Smooth muscle cell (in vitro differentiated cells): ENCODE data around the gene ELF4. TPM values are rescaled to one million over a fixed set of nuclear protein-coding genes. Genes with fewer than 3 reads are reported as not detected.

ENCODE experiments used
- DNase-seq: peaks from one replicate; lab custom pipeline; 2025; ENCODE audit not compliant: unreplicated experiment; lab: John Stamatoyannopoulos, UW
- H2AFZ ChIP-seq: fragments of 200-600 bp; sonication (generic); 2 replicates; pipeline ENCODE4 v1.6.0; 2016; ENCODE audit warnings: antibody characterized with exemption, low read depth, mild to moderate bottlenecking
- H3F3A ChIP-seq: fragments of 200-600 bp; sonication (generic); 2 replicates; pipeline ENCODE4 v1.6.0; 2017; ENCODE audit warnings: antibody characterized with exemption, low read depth
- H3K27ac ChIP-seq: fragments of 200-600 bp; sonication (generic); 2 replicates; pipeline ENCODE4 v1.5.1; 2016; ENCODE audit warnings: low read depth, mild to moderate bottlenecking
- H3K27me3 ChIP-seq: fragments of 200-600 bp; sonication (generic); 2 replicates; pipeline ENCODE4 v1.6.1; 2016; ENCODE audit warnings: low read depth, mild to moderate bottlenecking
- H3K36me3 ChIP-seq: fragments of 200-600 bp; sonication (generic); 2 replicates; pipeline ENCODE4 v1.5.1; 2016; ENCODE audit warnings: low read depth
- H3K4me1 ChIP-seq: fragments of 200-600 bp; sonication (generic); 2 replicates; pipeline ENCODE4 v1.5.1; 2016; ENCODE audit warnings: low read depth
- H3K4me2 ChIP-seq: fragments of 200-600 bp; sonication (generic); 2 replicates; pipeline ENCODE4 v1.6.0; 2016; ENCODE audit warnings: mild to moderate bottlenecking
- H3K4me3 ChIP-seq: fragments of 200-600 bp; sonication (generic); 2 replicates; pipeline ENCODE4 v1.5.1; 2016; ENCODE audit warnings: mild to moderate bottlenecking
- H3K79me2 ChIP-seq: fragments of 200-600 bp; sonication (generic); 2 replicates; pipeline ENCODE4 v1.6.0; 2016; ENCODE audit warnings: low read depth, mild to moderate bottlenecking
- H3K9ac ChIP-seq: fragments of 200-600 bp; sonication (generic); 2 replicates; pipeline ENCODE4 v1.6.0; 2016; ENCODE audit warnings: low read depth
- H3K9me3 ChIP-seq: fragments of 200-600 bp; sonication (generic); replicated peaks from 2 replicates; pipeline ENCODE4 v1.5.1; 2016; ENCODE audit warnings: low read depth
- H4K20me1 ChIP-seq: fragments of 200-600 bp; sonication (generic); 2 replicates; pipeline ENCODE4 v1.6.0; 2016; ENCODE audit warnings: low read depth
- WGBS: methylation state at CpG from one replicate; pipeline ENCODE4 v1.1.7; 2016; ENCODE audit warnings: low lambda C conversion rate; 5-methylcytosine and 5-hydroxymethylcytosine counted together
- polyA plus RNA-seq: library from polyadenylated mRNA; unstranded; fragments of >200 nt; fragmentation: Nextera tagmentation; extraction: Ambion mirVana; gene quantifications from 2 replicates; pipeline ENCODE4 v1.2.1, GENCODE V29; 2016
- total RNA-seq: library from RNA; depleted of rRNA; stranded (reverse); fragments of >200 nt; gene quantifications from 2 replicates; pipeline ENCODE4 v1.2.3, GENCODE V29; 2014
- TF ChIP-seq, protein P1 (sequence below): fragments of 200-600 bp; sonication (generic); IDR thresholded peaks from 2 replicates; pipeline ENCODE4 v1.5.1; 2017; ENCODE audit warnings: borderline replicate concordance, mild to moderate bottlenecking, antibody characterized with exemption; ENCODE audit not compliant: insufficient read depth, poor library complexity, severe bottlenecking

ELF4 gene
- total and polyA plus RNA-seq, 2 experiments from 2014 or later: 12.0 to 12.6 TPM

- Histone ChIP-seq H3F3A (no peaks in the 10 kb centered on the region), H3K27ac (no peak overlapping the region), H3K9me3 (no peaks in the 10 kb centered on the region), H3K4me2 (no peak overlapping the region), H3K9ac (no peak overlapping the region), H3K4me3 (no peak overlapping the region), H3K4me1 (no peaks in the 10 kb centered on the region), H2AFZ (no peak overlapping the region), H4K20me1 (no peaks in the 10 kb centered on the region), H3K36me3 (no peaks in the 10 kb centered on the region), H3K79me2 (no peaks in the 10 kb centered on the region), H3K27me3 (no peaks in the 10 kb centered on the region)
- TF ChIP-seq, protein P1, sequence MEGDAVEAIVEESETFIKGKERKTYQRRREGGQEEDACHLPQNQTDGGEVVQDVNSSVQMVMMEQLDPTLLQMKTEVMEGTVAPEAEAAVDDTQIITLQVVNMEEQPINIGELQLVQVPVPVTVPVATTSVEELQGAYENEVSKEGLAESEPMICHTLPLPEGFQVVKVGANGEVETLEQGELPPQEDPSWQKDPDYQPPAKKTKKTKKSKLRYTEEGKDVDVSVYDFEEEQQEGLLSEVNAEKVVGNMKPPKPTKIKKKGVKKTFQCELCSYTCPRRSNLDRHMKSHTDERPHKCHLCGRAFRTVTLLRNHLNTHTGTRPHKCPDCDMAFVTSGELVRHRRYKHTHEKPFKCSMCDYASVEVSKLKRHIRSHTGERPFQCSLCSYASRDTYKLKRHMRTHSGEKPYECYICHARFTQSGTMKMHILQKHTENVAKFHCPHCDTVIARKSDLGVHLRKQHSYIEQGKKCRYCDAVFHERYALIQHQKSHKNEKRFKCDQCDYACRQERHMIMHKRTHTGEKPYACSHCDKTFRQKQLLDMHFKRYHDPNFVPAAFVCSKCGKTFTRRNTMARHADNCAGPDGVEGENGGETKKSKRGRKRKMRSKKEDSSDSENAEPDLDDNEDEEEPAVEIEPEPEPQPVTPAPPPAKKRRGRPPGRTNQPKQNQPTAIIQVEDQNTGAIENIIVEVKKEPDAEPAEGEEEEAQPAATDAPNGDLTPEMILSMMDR: no peak
- 87% methylated on average over 15 of the region's 15 CpGs for WGBS
- DNase-seq: no peak
These were observed 43.2 kb downstream of the ELF4 start for GRCh38 chrX:130066975-130067615.

- 32% methylated on average over 70 of the region's 87 CpGs for WGBS
- no peak overlapping the region for H3K27ac ChIP-seq
- H3K79me2 ChIP-seq: no peaks in the 10 kb centered on the region
- no peaks in the 10 kb centered on the region for H3K36me3 ChIP-seq
- H2AFZ ChIP-seq: no peak overlapping the region
- H3F3A ChIP-seq: no peaks in the 10 kb centered on the region
- no peak overlapping the region for H3K9ac ChIP-seq
- peak; percentile 60 for DNase-seq
- no peaks in the 10 kb centered on the region for H3K4me1 ChIP-seq
- H3K4me2 ChIP-seq: peak overlapping the region; percentile 77
- H3K27me3 ChIP-seq: no peaks in the 10 kb centered on the region
- TF ChIP-seq, protein P1: peak; percentile 78
- H3K9me3 ChIP-seq: no peaks in the 10 kb centered on the region
- H3K4me3 ChIP-seq: peak overlapping the region; percentile 51
- H4K20me1 ChIP-seq: no peaks in the 10 kb centered on the region
These were observed 49.9 kb downstream of the ELF4 start for GRCh38 chrX:130060122-130061069.

DNA sequence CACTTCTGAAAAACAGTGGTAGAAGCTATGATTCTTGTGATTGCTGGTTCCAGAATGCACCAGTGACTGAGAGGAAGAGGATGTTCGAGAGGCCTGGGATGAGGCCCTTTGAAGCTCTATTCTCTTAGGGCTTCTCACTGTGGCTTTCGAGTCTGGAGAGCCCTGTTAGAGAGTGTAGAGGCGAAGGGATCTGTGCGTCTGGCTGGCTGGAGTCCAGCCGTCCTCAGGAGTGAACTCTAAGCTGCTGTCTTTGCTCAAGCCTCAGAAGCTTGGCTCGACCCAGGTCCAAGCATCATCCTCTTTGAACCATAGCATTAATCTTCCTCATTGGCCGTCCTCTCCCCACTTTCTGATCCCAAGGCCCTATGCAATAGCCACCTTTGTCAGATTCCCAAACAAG is 51.6 kb downstream of the ELF4 start:
- 75% methylated on average over 7 of the region's 7 CpGs for WGBS
- H3K9ac ChIP-seq: no peak overlapping the region
- no peak overlapping the region for H3K4me2 ChIP-seq
- TF ChIP-seq, protein P1: no peak
- no peaks in the 10 kb centered on the region for H4K20me1 ChIP-seq
- H3K27ac ChIP-seq: no peak overlapping the region
- H3K9me3 ChIP-seq: no peaks in the 10 kb centered on the region
- H3K36me3 ChIP-seq: no peaks in the 10 kb centered on the region
- no peak for DNase-seq
- H3K27me3 ChIP-seq: no peaks in the 10 kb centered on the region
- no peaks in the 10 kb centered on the region for H3F3A ChIP-seq
- no peaks in the 10 kb centered on the region for H3K79me2 ChIP-seq
- no peak overlapping the region for H3K4me3 ChIP-seq
- no peak overlapping the region for H2AFZ ChIP-seq
- H3K4me1 ChIP-seq: no peaks in the 10 kb centered on the region
